MV-4-11 (cell line): ENCODE measurements around the gene ARPP21.
A peak's percentile ranks its signal among the peaks of the same experiment; 100 is the strongest.

Source experiments
- DNase-seq: peaks from one replicate; lab custom pipeline; 2025; lab: John Stamatoyannopoulos, UW

ARPP21 gene

GRCh38 chr3:35641920-35642527 lies 2.7 kb downstream of the ARPP21 start:
- DNase-seq = peak; percentile 23

DNA sequence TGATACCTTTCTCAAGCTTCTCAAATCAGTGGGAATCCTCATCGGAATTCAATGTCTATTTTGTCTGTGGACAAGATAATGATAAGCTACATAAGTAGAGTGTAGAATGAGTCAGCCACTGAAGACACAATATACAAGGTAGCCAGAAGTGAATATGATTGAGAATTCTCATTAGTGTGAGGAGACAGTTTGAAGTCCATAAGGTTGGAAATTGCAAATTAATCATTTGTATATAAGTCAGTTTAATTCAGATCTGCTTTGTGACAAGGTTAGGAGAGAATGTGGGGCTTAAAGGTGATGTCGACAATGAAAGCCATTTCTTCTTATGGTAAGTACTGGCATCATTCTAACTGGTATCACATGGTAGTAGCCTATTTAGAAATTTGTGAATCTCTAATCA lies 4.2 kb downstream of the ARPP21 start:
- DNase-seq = no peak

- DNase-seq = no peak
Measured at GRCh38 chr3:35644451-35644850, 5.1 kb downstream of the ARPP21 start.

DNA sequence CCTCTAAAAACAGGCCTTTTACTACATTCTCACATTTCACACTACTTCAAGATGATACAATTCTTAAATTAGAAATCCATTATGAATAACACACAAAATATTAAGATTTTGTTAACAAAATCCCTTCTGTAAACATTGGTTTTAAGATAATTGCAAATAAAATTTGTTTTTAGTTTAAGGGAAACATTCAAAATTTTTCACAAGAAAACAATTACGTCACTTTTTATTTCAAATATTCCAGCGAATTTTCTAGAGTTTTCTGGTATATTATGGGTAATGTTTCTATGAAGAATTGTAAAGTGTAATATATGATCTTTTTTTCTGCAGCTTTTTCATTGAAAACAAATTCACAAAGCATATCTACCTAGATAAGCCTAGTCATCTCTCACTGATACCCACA lies 5.9 kb downstream of the ARPP21 start:
- DNase-seq = no peak

DNA sequence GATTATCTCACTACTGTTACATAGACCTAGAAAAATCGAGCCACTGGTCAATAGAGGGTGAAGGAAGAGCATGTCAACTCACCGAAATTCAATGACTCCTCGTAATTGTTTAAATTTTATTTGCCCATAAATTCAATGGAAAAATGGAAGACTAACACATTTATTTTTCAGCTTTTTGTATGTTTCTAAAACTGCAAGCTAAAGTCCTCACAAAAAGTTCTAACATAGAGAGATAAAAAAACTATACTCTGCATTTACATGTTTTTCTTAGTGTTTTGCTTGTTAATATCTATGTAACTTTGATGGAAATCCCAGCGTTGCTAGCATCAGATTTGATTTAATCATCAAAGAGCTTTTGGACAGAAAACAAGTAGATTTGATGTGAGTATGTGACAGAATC lies 6.8 kb downstream of the ARPP21 start:
- DNase-seq = no peak

DNA sequence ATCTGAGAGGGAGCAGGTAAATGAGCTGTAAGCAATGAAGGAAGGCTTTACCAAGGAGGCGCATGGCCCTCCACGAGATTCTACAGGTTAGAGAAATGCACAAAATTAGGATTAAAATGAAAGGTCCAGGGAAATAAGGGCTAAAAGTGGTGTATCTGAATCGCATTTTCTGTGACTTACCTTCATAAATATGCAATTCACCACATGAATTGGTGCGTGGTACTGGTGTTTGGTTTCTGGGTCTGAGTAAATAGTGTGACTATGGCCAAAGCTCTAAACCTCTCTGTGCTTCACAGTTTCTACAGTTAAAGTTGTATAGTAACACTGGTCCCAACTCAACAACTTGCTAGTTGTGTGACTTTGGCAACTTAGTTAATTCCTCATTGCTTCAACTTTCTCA lies 8.1 kb downstream of the ARPP21 start:
- DNase-seq = no peak

- DNase-seq = no peak
Measured at GRCh38 chr3:35648347-35648746, 9.0 kb downstream of the ARPP21 start.

- DNase-seq = no peak
Measured at GRCh38 chr3:35649405-35649804, 10.1 kb downstream of the ARPP21 start.

GRCh38 chr3:35651426-35651825 lies 12.1 kb downstream of the ARPP21 start:
- no peak for DNase-seq

DNA sequence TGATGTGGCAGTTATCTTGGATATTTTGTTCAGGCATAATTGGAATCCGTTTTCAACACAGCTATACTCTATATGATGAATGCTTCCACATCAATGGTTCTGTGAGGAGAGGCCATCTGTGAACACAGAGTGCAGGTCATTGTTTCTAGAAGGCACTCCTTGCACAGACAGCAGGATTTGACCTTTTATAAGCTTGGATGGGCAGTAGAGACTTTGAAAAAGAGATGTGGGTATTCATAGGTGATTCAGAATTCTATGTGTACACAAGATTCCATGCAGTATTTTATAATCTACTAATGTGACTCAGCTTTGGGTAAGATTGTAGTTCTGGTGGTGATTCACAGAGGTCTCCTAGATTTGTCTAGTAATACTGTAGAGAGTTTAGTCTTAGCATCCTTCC lies 12.5 kb downstream of the ARPP21 start:
- no peak for DNase-seq

- no peak for DNase-seq
Measured at GRCh38 chr3:35653347-35653746, 14.0 kb downstream of the ARPP21 start.

DNA sequence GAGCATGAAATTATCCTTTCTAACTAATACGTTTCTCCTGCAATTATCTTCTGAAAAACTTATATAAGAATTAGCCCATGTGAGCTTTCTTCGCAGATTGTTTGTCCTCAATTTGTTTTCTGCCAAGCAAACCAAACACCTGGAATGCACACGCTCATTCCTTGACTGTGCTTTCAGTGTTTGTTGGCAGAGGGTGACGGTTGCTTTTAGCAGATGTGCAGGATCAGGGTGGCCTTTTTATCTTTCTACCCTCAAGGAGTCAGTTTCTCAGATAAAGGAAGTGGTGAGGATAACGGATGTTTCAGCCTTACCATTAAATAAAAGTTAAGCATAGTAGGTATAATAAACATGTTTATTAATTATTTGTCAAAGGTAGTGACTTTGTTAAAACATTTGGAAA lies 15.2 kb downstream of the ARPP21 start:
- peak; percentile 14 for DNase-seq

DNA sequence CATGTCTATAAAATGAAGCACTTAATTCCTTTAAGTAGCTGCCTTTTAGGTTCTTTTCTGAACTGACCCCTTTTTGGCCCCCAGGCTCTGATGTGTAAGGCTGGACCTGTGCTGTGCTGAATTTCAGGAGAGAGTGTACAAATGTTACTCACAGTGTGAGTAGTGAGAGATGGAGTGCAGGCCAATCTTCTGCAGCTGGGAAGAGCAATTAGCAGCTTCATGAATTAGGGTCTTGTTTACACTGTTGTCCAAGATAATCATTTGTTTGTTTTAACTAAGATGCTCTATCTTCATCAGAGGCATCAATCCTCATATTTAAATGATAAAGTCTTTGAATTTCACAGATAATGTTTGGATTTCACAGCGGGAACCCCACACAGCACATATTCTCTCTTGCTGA lies 19.4 kb downstream of the ARPP21 start:
- no peak for DNase-seq

DNA sequence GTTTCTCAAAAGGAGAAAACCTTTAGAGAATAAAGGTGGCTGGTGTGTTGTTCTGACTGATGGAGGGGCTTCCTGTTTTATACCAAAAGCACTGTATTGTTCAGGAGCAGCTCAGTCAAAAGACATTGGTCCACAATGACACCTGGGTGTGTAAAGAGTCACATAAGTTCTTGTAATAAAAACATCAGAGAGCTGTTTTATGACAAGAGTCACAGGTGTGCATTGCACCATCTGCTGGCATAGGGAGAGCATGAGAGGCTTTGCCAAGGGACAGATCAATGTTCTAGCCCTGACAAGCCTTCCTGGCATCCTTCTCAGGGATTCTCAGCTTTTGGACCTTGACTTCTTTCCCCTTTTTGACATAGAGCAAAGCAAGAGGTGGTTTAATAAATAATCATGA lies 20.4 kb downstream of the ARPP21 start:
- no peak for DNase-seq

- DNase-seq = no peak
Measured at GRCh38 chr3:35663471-35663870, 24.1 kb downstream of the ARPP21 start.

DNA sequence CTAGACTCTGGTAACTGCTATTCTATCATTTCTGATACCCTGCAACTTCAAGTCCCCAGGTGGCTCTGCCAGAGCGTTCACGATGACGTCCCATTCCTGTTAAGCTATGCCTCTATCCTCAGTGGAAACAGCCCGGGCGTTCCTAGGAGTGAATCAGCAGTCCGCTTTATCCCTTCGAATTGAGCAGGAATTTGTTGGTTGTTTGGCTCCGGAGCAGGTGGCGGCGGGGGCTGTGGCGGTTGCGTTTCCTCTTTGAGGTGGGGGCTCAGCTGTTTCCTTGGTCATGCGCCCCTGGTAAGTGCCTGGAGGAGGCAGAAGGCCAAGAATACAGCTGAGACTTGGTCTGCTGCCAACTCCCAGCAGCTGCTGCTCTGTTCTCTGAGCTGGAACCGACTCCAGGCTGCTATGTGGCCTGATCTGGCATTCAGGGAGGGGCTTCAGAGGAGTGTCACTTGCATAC lies 25.2 kb downstream of the ARPP21 start:
- DNase-seq = peak; percentile 9

DNA sequence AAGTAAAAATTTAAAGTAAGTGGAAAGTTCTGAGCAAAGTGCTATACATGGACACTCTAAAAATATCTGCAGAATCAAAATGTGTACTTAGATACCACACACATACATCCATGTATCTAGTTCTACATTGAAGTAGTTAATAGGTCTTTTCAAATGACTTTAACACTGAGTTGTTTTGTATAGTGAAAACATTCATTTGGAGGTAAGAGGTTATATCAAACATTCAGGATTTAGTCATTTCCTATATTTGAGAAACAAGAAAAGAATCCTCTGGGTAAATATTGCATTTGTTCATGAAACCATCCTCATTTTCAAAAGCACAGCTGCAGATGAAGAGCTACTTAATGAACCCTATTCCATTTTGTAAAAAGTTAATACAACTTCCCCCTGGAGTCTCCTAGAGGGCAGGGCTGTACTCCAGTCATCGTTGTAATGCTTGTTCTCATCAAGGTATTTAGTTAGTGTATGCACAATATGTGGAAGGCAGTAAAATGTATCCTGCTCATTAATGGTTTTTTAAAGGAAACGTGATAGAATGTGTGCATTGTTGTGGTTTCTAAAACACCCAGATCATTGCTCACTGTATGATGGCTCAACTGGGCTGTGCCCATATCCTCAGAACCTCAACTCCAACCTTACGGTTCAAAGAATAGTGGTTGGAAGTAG lies 26.2 kb downstream of the ARPP21 start:
- no peak for DNase-seq

DNA sequence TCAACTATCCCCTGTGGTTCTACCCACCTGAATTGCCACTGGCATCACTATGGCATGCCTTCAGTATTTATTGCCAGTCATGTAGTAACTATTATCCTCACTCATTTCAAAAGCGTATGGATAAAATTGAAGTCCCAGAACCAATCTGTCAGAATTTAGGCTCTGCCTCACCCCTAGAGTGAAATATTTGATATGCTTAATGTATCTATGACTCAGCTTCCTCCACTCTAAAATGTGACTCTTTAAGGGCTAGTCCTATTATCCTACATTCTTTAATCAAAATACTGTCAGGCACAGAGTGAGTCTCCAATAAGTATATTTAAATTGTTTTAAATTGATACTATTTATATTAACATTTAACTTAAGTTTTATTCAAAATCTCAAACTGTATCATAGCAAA lies 27.6 kb downstream of the ARPP21 start:
- DNase-seq = no peak

GRCh38 chr3:35670408-35670965 lies 31.2 kb downstream of the ARPP21 start:
- no peak for DNase-seq

DNA sequence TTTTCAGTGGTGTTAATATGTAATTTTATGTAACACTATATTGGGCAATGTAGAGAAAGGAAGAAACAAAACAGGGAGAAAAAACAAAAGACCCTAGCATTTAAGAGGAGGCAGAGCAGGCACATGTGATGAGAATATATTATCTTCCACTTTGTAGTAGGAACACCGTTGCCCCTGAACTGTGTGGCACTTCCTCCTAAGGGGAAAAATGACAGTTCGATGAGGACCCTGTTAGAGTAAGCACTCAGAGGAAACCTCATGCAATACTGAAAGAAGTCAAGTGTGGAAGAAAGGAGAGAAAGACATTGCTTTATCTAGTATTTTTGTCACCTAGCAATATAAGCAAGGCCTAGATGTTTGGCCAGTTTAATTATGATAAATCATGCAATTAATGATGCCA lies 32.2 kb downstream of the ARPP21 start:
- no peak for DNase-seq

- DNase-seq = no peak
Measured at GRCh38 chr3:35673017-35673416, 33.7 kb downstream of the ARPP21 start.

DNA sequence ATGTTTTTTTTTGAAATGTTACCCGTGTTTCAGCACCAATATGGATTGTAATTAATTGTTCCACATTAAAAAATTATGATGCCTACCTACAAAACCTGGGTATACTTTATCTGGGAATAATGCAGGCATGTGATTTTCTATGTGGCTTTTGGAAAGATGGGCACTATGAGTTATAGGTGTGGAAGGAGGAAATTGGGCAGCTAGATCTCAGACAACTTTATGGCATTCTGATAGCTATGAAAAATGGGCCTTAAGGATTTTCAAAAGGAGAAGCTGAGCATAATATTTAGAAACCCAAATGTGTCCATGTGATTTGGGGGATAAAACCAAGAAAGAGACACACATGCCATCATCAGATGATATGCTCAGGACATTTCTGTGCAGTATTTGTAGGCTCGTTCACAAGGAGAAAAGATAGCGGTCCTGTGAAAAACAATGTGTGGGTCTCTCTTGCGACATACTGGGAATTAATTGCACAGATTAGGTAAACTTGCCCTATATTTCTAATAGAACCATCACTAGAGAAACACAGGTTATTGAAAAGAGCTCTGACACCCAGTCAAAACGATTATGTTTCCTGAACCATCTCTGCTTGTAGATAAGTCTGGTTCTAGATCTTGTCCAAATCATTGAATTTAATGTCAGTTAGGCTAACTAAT lies 35.3 kb downstream of the ARPP21 start:
- DNase-seq = no peak

GRCh38 chr3:35675206-35675605 lies 35.9 kb downstream of the ARPP21 start:
- DNase-seq = no peak
